GM21723 (cell line): Measurements from ENCODE around the gene NR3C1.

Source experiments
- ATAC-seq: cut with Tn5 transposase; IDR thresholded peaks from one replicate; pipeline ENCODE4 v1.9.1; 2021; ENCODE audit warnings: mild to moderate bottlenecking, moderate library complexity; ENCODE audit not compliant: unreplicated experiment

The NR3C1 gene

GRCh38 chr5:143372187-143372829 is 31.2 kb downstream of the NR3C1 start:
- ATAC-seq = no peak

- ATAC-seq = no peak
Observed at GRCh38 chr5:143370440-143370839, 33.0 kb downstream of the NR3C1 start.

GRCh38 chr5:143364061-143364460 is 39.4 kb downstream of the NR3C1 start:
- ATAC-seq = no peak

DNA sequence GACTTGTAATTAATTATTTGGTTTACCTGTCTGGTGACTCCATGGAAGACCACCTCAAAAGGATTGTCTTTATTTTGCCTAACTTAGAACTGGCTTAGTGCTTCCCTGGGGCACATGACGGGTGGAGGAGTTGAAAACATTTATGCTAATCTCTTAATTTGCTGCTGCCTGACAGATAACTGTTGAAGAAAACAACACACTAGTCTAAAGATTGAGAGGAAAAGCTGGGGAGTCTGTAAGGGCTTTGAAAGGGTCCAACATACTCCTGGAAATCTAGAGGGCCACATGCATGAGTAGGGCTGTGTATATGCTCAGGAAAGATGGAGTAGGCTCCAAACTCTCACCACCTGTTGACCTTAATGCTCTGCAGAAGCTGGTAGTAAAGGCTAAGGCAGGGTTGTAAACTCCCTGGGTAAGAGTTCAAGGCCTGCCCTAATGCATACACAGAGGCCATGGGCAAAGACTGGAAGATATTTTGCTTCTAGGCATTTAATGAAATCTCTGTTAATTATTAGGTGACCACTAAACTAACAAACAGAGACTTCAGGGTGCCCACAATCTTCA is 40.7 kb downstream of the NR3C1 start:
- no peak for ATAC-seq

- no peak for ATAC-seq
Observed at GRCh38 chr5:143361438-143361837, 42.0 kb downstream of the NR3C1 start.

DNA sequence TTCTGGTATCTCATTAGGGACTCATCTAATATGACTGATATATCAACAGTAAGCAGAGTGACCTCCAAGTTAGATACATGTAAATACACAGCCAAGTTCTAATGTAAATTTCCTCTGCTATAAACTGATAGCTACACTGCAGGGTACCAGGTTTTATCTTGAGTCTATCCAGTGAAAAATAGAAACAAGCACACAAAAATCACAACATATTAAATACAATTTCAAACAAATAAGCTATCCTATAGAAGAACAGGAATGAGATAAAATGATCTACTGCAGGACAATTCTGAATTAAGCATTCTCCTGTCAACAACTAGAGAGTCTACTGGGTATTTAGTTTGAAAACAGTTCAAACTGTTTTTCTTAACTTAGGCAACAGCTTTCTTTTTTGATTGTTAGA is 42.7 kb downstream of the NR3C1 start:
- no peak for ATAC-seq

GRCh38 chr5:143359869-143360268 is 43.6 kb downstream of the NR3C1 start:
- peak; percentile 50 for ATAC-seq

GRCh38 chr5:143356855-143357583 is 46.5 kb downstream of the NR3C1 start:
- no peak for ATAC-seq

DNA sequence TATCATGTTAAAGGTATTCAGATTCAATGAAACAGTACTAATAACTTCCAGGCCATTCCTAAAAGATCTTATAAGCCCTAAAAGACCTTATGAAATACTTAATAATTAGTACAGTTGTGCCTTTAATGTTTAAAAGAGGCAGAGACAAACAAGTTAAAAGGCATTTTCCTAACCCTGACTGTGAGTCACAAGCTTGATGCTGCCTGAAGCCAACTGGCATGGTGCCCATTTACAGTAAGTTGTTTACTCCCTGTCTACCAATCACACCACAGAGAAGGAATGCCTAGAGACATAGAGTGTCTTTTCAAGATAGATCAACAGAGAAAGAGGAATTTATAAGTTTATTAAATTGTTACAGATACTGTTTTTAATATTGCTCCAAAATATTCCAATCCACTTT is 47.8 kb downstream of the NR3C1 start:
- no peak for ATAC-seq

- ATAC-seq = peak; percentile 43
Observed at GRCh38 chr5:143354025-143354424, 49.5 kb downstream of the NR3C1 start.

- ATAC-seq = no peak
Observed at GRCh38 chr5:143352691-143353090, 50.8 kb downstream of the NR3C1 start.

GRCh38 chr5:143350751-143351602 is 52.5 kb downstream of the NR3C1 start:
- no peak for ATAC-seq

DNA sequence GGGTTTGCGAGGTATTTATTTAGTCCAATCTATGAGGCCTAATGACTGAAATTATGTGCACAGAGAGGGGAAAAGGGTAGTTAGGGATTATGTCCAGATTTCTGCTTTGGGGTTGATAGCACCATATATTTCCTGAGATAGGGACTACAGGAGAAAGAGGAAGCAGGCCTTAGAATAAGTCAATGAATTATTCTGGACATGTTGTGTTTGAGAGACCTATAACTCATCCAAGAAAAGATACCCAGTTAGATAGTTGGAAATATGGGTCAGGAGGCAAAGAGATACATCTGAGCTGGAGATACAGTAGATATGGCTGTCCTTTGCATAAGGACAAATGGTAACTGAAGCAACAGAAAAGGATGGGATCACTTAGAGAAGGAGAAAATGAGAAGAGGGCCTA is 53.1 kb downstream of the NR3C1 start:
- no peak for ATAC-seq

GRCh38 chr5:143349177-143349576 is 54.3 kb downstream of the NR3C1 start:
- no peak for ATAC-seq

- ATAC-seq = no peak
Observed at GRCh38 chr5:143347698-143348344, 55.7 kb downstream of the NR3C1 start.

DNA sequence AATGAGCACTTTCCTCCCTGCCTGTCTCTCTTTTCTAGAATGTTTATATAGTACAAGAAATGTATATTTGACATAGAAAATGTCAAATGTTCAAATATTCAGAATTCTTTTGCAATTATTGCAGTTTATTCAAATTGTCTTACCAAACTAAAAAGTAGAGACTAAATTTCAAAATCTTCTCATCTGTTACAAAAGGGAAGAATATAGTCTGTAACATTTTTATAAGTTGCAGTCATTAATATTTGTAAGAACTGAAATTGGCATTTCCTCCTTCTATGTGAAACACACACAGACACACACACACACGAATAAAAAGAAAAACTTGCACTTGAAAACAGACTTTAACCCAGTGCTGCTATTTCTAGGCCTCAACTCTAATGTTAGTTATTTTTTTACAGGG is 56.4 kb downstream of the NR3C1 start:
- no peak for ATAC-seq

- ATAC-seq = no peak
Observed at GRCh38 chr5:143345671-143346440, 57.6 kb downstream of the NR3C1 start.

- ATAC-seq = no peak
Observed at GRCh38 chr5:143343042-143343441, 60.4 kb downstream of the NR3C1 start.

DNA sequence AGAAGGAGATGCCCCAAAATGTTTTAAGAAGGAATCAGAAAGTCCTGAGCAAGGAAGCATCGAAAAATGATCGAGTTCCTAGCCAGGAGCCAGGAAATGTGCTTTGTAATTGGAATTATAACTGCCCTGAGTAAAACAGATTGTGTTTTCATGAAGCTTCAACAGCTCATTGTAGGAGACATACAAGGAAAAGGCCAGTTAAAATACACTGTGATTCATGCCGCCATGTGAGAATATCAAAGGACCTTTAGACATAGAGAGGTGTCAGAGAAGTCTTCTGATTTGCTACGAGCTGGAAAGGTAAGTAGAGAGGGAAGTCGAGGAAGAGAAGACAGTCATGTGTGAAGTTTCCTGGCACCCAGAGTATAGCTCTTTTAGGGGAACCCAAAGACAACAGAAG is 60.9 kb downstream of the NR3C1 start:
- ATAC-seq = no peak
